HepG2 (cell line): ENCODE results near the gene NXPH1. TPM values are rescaled to one million over a fixed set of nuclear protein-coding genes. Genes with fewer than 3 reads are reported as not detected.

Experiments used
- ATAC-seq: fragments of 200-7000 bp; cut with Tn5 transposase; 3 replicates; pipeline ENCODE4 v1.9.1; 2020; ENCODE audit warnings: mild to moderate bottlenecking, moderate library complexity
- BruUV-seq: library from RNA; stranded (reverse); fragments of 400-500 nt; replicated peaks from 2 replicates; lab custom pipeline; 2021; lab: Mats Ljungman, UMichigan
- CTCF ChIA-PET: fragments of 300-600 bp; formaldehyde crosslinking; extraction: SDS; loops from one replicate; lab custom pipeline; 2021; ENCODE audit warnings: low total read pairs, inconsistent platforms, low intra/inter-chr PET ratio; lab: Yijun Ruan, JAX
- POLR2A ChIA-PET: fragments of 350-600 bp; sonication (Branson Sonifier 250); formaldehyde crosslinking; loops from one replicate; lab custom pipeline; 2020; ENCODE audit warnings: antibody characterized with exemption, inconsistent platforms; lab: Yijun Ruan, JAX
- DNase-seq: peaks from one replicate; pipeline ENCODE4 v3.0.0-alpha.2; 2015; ENCODE audit warnings: low spot score
- FAIRE-seq: peaks from 3 replicates; lab custom pipeline; 2011; peaks lifted over from hg19 to GRCh38; lab: Jason Lieb, UNC
- H2AFZ ChIP-seq: one replicate; pipeline ENCODE4 v1.6.1; 2011; ENCODE audit warnings: low read length, inconsistent platforms
- H3K27ac ChIP-seq: fragments of 300-600 bp; 3 replicates; pipeline ENCODE4 v1.8.0; 2011; ENCODE audit warnings: mixed run types, mild to moderate bottlenecking, mixed read lengths, low read length, inconsistent platforms; ENCODE audit not compliant: insufficient read depth; ENCODE audit errors: extremely low read length
- H3K27me3 ChIP-seq, 2 experiments: fragments of 200-600 bp in 1 of 2; 2 replicates in 1 of 2; 3 replicates in 1 of 2; pipeline versions ENCODE4 v1.6.0 to v1.8.0; 2011; ENCODE audit warnings: low read length in 2 of 2, mild to moderate bottlenecking in 2 of 2, moderate library complexity in 2 of 2, inconsistent platforms in 1 of 2; ENCODE audit not compliant: insufficient read depth in 2 of 2, control insufficient read depth in 1 of 2
- H3K36me3 ChIP-seq, 2 experiments: fragments of 200-600 bp in 1 of 2; replicated peaks in 1 of 2; 2 replicates in 1 of 2; 3 replicates in 1 of 2; pipeline versions ENCODE4 v1.5.1 to v1.8.0; 2011; ENCODE audit warnings: low read length in 2 of 2, inconsistent platforms in 1 of 2; ENCODE audit not compliant: insufficient read depth in 2 of 2, control insufficient read depth in 1 of 2
- H3K4me1 ChIP-seq: 2 replicates; pipeline ENCODE4 v1.5.1; 2012; ENCODE audit warnings: low read length, inconsistent platforms; ENCODE audit not compliant: insufficient read depth
- H3K4me2 ChIP-seq: 2 replicates; pipeline ENCODE4 v1.6.0; 2011; ENCODE audit warnings: low read depth, low read length, inconsistent platforms
- H3K4me3 ChIP-seq, 3 experiments: fragments of 200-600 bp in 1 of 3; sonication (generic), shearing (Covaris generic) in 1 of 3; replicated peaks in 1 of 3; 2 replicates each; pipeline ENCODE4 v1.5.1; 2011 to 2016; ENCODE audit warnings: low read length in 3 of 3, inconsistent platforms in 2 of 3, low read depth in 2 of 3, mild to moderate bottlenecking in 2 of 3, control low read depth in 1 of 3, mixed read lengths in 1 of 3; ENCODE audit not compliant: insufficient read depth in 1 of 3
- H3K79me2 ChIP-seq: one replicate; pipeline ENCODE4 v1.6.1; 2011; ENCODE audit warnings: low read length, inconsistent platforms; ENCODE audit not compliant: insufficient read depth
- H3K9ac ChIP-seq: 2 replicates; pipeline ENCODE4 v1.6.0; 2011; ENCODE audit warnings: mild to moderate bottlenecking, low read depth, low read length, inconsistent platforms; ENCODE audit not compliant: insufficient read depth
- H3K9me3 ChIP-seq: 2 replicates; pipeline ENCODE4 v1.5.1; 2012; ENCODE audit warnings: mild to moderate bottlenecking, low read length
- H4K20me1 ChIP-seq: 2 replicates; pipeline ENCODE4 v1.6.0; 2011; ENCODE audit warnings: inconsistent platforms, mild to moderate bottlenecking, low read length, moderate library complexity; ENCODE audit not compliant: insufficient read depth
- DRAP1 ChIP-seq: IDR thresholded peaks from 2 replicates; pipeline ENCODE4 v1.6.1; 2016; ENCODE audit warnings: missing genetic modification reagents, missing compliant biosample characterization
- FOXK1 ChIP-seq: sonication (generic); formaldehyde crosslinking; IDR thresholded peaks from 2 replicates; pipeline ENCODE4 v1.4.0; 2020; ENCODE audit warnings: low read depth, missing genetic modification reagents, borderline replicate concordance
- MBNL3 ChIP-seq: fragments of 250-450 bp; sonication (Bioruptor Pico); conservative IDR thresholded peaks from 2 replicates; pipeline ENCODE4 v1.8.0; 2022; ENCODE audit warnings: mild to moderate bottlenecking, inconsistent platforms
- MYPOP ChIP-seq: sonication (generic); formaldehyde crosslinking; IDR thresholded peaks from 2 replicates; pipeline ENCODE4 v1.8.1; 2023; ENCODE audit warnings: mild to moderate bottlenecking, moderate library complexity, missing genetic modification reagents
- NR2F6 ChIP-seq, 2 experiments: IDR thresholded peaks; 2 replicates each; pipeline ENCODE4 v1.6.1; 2016; ENCODE audit warnings: antibody characterized with exemption in 1 of 2, mild to moderate bottlenecking in 1 of 2
- PHF20 ChIP-seq: sonication (generic); formaldehyde crosslinking; IDR thresholded peaks from 2 replicates; pipeline ENCODE4 v1.5.0; 2020; ENCODE audit warnings: mild to moderate bottlenecking, missing genetic modification reagents
- POLR2AphosphoS2 ChIP-seq: IDR thresholded peaks from 2 replicates; pipeline ENCODE4 v1.6.1; 2011; ENCODE audit warnings: low read depth, low read length, improper control_type of control experiment
- RARG ChIP-seq: sonication (generic); formaldehyde crosslinking; IDR thresholded peaks from 2 replicates; pipeline ENCODE4 v1.4.0; 2020; ENCODE audit warnings: low read depth, mild to moderate bottlenecking, missing genetic modification reagents
- RBFOX2 ChIP-seq: fragments of 200-400 bp; formaldehyde crosslinking; IDR thresholded peaks from 2 replicates; pipeline ENCODE4 v1.6.1; 2017; ENCODE audit warnings: low read depth, mild to moderate bottlenecking, low read length
- SMC3 ChIP-seq: IDR thresholded peaks from 2 replicates; pipeline ENCODE4 v1.6.1; 2011; ENCODE audit warnings: low read length, improper control_type of control experiment
- SP140L ChIP-seq: sonication (generic); formaldehyde crosslinking; IDR thresholded peaks from 2 replicates; pipeline ENCODE4 v1.4.0; 2020; ENCODE audit warnings: missing genetic modification reagents, borderline replicate concordance
- THAP11 ChIP-seq: IDR thresholded peaks from 2 replicates; pipeline ENCODE4 v1.6.1; 2016; ENCODE audit warnings: missing biosample characterization, missing genetic modification reagents
- TOPORS ChIP-seq: sonication (generic); formaldehyde crosslinking; IDR thresholded peaks from 2 replicates; pipeline ENCODE4 v1.8.0; 2023; ENCODE audit warnings: mild to moderate bottlenecking, missing genetic modification reagents
- ZFP36L2 ChIP-seq: sonication (generic); formaldehyde crosslinking; IDR thresholded peaks from 2 replicates; pipeline ENCODE4 v1.4.0; 2020; ENCODE audit warnings: missing genetic modification reagents
- ZNF337 ChIP-seq: sonication (generic); formaldehyde crosslinking; IDR thresholded peaks from 2 replicates; pipeline ENCODE4 v1.5.1; 2020; ENCODE audit warnings: missing genetic modification reagents, low read depth, mild to moderate bottlenecking, borderline replicate concordance
- ZNF510 ChIP-seq: sonication (generic); formaldehyde crosslinking; IDR thresholded peaks from 2 replicates; pipeline ENCODE4 v1.4.0; 2020; ENCODE audit warnings: low read depth, mild to moderate bottlenecking, missing genetic modification reagents
- ZNF670 ChIP-seq: sonication (generic); formaldehyde crosslinking; IDR thresholded peaks from 2 replicates; pipeline ENCODE4 v1.8.0; 2022; ENCODE audit warnings: mild to moderate bottlenecking, missing genetic modification reagents, borderline replicate concordance
- ZNF878 ChIP-seq: sonication (generic); formaldehyde crosslinking; IDR thresholded peaks from 2 replicates; pipeline ENCODE4 v1.8.1; 2023; ENCODE audit warnings: mild to moderate bottlenecking, missing genetic modification reagents, moderate library complexity
- ZZZ3 ChIP-seq: sonication (generic); formaldehyde crosslinking; IDR thresholded peaks from 2 replicates; pipeline ENCODE4 v1.4.0; 2020; ENCODE audit warnings: missing genetic modification reagents, mild to moderate bottlenecking, borderline replicate concordance
- WGBS: methylation state at CpG from one replicate; pipeline ENCODE4 v1.1.6; 2017; ENCODE audit warnings: low lambda C conversion rate; 5-methylcytosine and 5-hydroxymethylcytosine counted together
- in situ Hi-C: cut with HindIII; loops from 2 replicates; pipeline ENCODE4 v1.10.0; 2017; ENCODE audit warnings: low pct_unique_long_range_greater_than_20kb; ENCODE audit not compliant: extremely low pct_ligation_motif_present
- intact Hi-C: fragments of 100-400 bp; cut with micrococcal nuclease; formaldehyde crosslinking; loops from one replicate; pipeline ENCODE4 v1.10.0; 2022; ENCODE audit not compliant: unreplicated experiment
- polyA plus RNA-seq, 8 experiments: library from polyadenylated mRNA; depleted of rRNA in 3 of 8; stranded (reverse) in 7 of 8; unstranded in 1 of 8; fragments of >200 nt; fragmentation: Illumina TruSeq in 4 of 8; extraction: Trizol in 4 of 8; gene quantifications; 2 replicates each; pipeline versions ENCODE4 v1.2.1 to v1.2.3, GENCODE V29; 2011 to 2016; ENCODE audit warnings: low read depth in 4 of 8, missing spikeins in 1 of 8, mixed read lengths in 1 of 8; ENCODE audit not compliant: insufficient read depth in 1 of 8
- total RNA-seq, 5 experiments: library from RNA; depleted of rRNA; stranded (reverse); fragments of >200 nt; fragmentation: Illumina TruSeq; extraction: Trizol; gene quantifications; 2 replicates each; pipeline ENCODE4 v1.2.3, GENCODE V29; 2016; ENCODE audit warnings: low read depth in 1 of 5
- TF ChIP-seq, protein P1 (sequence below): sonication (generic); formaldehyde crosslinking; IDR thresholded peaks from 2 replicates; pipeline ENCODE4 v1.4.0; 2020; ENCODE audit warnings: missing genetic modification reagents
- TF ChIP-seq, protein P2 (sequence below): sonication (generic); formaldehyde crosslinking; conservative IDR thresholded peaks from 2 replicates; pipeline ENCODE4 v1.4.0; 2020; ENCODE audit warnings: missing genetic modification reagents

NXPH1 gene
- total and polyA plus RNA-seq, 2 of the 13 experiments (the other 11 are each of a cell fraction or from before 2014, with no cell fraction given) = not detected

- no peak for TF ChIP-seq MBNL3 (CRISPR knock-in tag)
- no peak for TF ChIP-seq RBFOX2
- TF ChIP-seq MYPOP (CRISPR knock-in tag) = no peak
- no peak for TF ChIP-seq TOPORS (CRISPR knock-in tag)
- no peak for TF ChIP-seq ZZZ3
- TF ChIP-seq ZFP36L2 (CRISPR knock-in tag) = no peak
These were observed 351.7 kb downstream of the NXPH1 start (continued) for GRCh38 chr7:8785081-8785480.

- DNase-seq (no peak), ATAC-seq (no peak), FAIRE-seq (no peak)
- no TSS peak for BruUV-seq
- intact Hi-C loops = no loop called here
- Histone ChIP-seq H3K79me2 (no peaks in the 10 kb centered on the region), H3K36me3 (no peaks in the 10 kb centered on the region), H3K27ac (no peak overlapping the region), H4K20me1 (no peaks in the 10 kb centered on the region), H3K9me3 (peaks cover 49% of the 10 kb centered on the region), H3K27me3 (no peaks in the 10 kb centered on the region), H3K4me3 (no peak overlapping the region), H3K4me1 (no peaks in the 10 kb centered on the region), H3K9ac (no peak overlapping the region), H2AFZ (no peak overlapping the region), H3K4me2 (no peak overlapping the region)
- CTCF ChIA-PET = no interaction called here
- in situ Hi-C loops = no loop called here
- 58% methylated on average over 4 of the region's 4 CpGs for WGBS
- POLR2A ChIA-PET = no interaction called here
- TF ChIP-seq FOXK1 (no peak), NR2F6 (IDR thresholded peaks at IDR 0.05) (no peak), NR2F6 (CRISPR knock-in tag; IDR thresholded peaks at IDR 0.05) (no peak), POLR2AphosphoS2 (no peak), SP140L (CRISPR knock-in tag) (no peak), ZNF878 (no peak), ZNF337 (no peak), ZNF510 (CRISPR knock-in tag) (no peak), RARG (CRISPR knock-in tag) (no peak), DRAP1 (CRISPR knock-in tag) (no peak), PHF20 (no peak), SMC3 (no peak), ZNF670 (CRISPR knock-in tag) (no peak), THAP11 (CRISPR knock-in tag) (no peak)
- TF ChIP-seq, protein P1, sequence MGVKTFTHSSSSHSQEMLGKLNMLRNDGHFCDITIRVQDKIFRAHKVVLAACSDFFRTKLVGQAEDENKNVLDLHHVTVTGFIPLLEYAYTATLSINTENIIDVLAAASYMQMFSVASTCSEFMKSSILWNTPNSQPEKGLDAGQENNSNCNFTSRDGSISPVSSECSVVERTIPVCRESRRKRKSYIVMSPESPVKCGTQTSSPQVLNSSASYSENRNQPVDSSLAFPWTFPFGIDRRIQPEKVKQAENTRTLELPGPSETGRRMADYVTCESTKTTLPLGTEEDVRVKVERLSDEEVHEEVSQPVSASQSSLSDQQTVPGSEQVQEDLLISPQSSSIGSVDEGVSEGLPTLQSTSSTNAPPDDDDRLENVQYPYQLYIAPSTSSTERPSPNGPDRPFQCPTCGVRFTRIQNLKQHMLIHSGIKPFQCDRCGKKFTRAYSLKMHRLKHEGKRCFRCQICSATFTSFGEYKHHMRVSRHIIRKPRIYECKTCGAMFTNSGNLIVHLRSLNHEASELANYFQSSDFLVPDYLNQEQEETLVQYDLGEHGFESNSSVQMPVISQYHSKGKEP (CRISPR knock-in tag) = no peak
- TF ChIP-seq, protein P2, sequence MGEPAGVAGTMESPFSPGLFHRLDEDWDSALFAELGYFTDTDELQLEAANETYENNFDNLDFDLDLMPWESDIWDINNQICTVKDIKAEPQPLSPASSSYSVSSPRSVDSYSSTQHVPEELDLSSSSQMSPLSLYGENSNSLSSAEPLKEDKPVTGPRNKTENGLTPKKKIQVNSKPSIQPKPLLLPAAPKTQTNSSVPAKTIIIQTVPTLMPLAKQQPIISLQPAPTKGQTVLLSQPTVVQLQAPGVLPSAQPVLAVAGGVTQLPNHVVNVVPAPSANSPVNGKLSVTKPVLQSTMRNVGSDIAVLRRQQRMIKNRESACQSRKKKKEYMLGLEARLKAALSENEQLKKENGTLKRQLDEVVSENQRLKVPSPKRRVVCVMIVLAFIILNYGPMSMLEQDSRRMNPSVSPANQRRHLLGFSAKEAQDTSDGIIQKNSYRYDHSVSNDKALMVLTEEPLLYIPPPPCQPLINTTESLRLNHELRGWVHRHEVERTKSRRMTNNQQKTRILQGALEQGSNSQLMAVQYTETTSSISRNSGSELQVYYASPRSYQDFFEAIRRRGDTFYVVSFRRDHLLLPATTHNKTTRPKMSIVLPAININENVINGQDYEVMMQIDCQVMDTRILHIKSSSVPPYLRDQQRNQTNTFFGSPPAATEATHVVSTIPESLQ (CRISPR knock-in tag) = no peak
These were observed 367.6 kb downstream of the NXPH1 start for GRCh38 chr7:8800986-8801385.
